ENCODE data around the gene BLZF1.
"Not testable (repeated sequence)": the region's sequence is repeated elsewhere in the genome, so short reads cannot be mapped to it uniquely, and the experiment has no call there.

BLZF1 gene

DNA sequence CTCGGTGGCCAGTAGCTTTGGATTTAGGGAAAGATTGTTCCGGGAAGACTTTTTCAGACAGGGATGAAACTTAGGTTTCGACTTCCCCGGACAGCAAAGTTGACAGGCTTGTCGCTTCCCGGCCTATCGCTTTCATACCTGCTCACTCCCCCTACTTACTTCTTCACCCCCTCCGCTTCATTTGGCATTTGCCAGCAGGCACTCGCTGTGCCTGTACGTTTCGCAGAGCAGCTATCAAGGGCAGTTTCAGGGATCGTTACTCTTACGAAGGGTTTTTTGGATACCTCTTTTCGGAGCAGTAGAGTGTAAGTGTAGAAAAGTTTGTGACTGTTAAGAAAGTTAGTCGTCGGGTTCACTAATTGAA lies 393 bp downstream of the BLZF1 start:
- Histone ChIP-seq H3K4me1 (peaks cover 11 to 41% (median 32%) of the 10 kb centered on the region in 10 experiments), H3K4me2 (peak overlapping the region; percentile 56 to 92 (median 73)), H4K20me1 (no peaks in the 10 kb centered on the region), H3K9me3 (replicated peaks in 1 of 11) (peaks cover 14 to 22% (median 18%) of the 10 kb centered on the region in 11 experiments), H3K36me3 (peaks cover 17 to 53% (median 41%) of the 10 kb centered on the region in 11 experiments; a peak in 21 of 22 replicates), H3K4me3 (peak overlapping the region; percentile 77 to 95 (median 86)), H3K27me3 (no peaks in the 10 kb centered on the region), H3K9ac (peak overlapping the region; percentile 67 to 85 (median 83)), H3K27ac (peak overlapping the region; percentile 76 to 92 (median 87))
- no peak for TF ChIP-seq Cebpa-rat (IDR thresholded peaks at IDR 0.05)

DNA sequence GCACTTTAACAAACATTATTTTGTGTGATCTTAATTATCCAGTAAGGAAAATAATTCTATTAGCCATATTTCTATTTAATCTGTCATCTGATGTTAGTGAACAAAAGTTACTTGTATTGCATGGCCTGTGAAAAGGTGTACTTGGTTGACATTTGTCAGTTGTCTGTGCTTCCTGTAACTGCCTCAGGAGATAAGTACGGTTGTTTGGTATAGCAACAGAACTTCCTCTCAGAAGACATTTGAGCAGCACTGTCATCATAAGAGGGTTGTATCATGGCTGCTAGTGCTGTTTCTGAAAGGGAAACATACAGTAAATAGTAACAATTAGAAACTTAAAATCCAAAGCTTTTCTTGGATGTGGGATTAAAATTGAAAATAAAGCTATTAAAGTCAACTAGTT lies 3.4 kb downstream of the BLZF1 start:
- Histone ChIP-seq H3K27me3 (no peaks in the 10 kb centered on the region), H3K4me1 (peaks cover 10 to 41% (median 29%) of the 10 kb centered on the region in 10 experiments), H3K9me3 (replicated peaks in 1 of 11) (no peaks in the 10 kb centered on the region), H3K4me2 (peak overlapping the region in 5 of 11 experiments; percentile 2 to 25 (median 16); a peak in 4 of 22 replicates), H3K4me3 (no peak overlapping the region), H4K20me1 (no peaks in the 10 kb centered on the region), H3K36me3 (peaks cover 6 to 58% (median 43%) of the 10 kb centered on the region in 11 experiments), H3K27ac (no peak overlapping the region), H3K9ac (no peak overlapping the region)
- TF ChIP-seq Cebpa-rat (IDR thresholded peaks at IDR 0.05): no peak

DNA sequence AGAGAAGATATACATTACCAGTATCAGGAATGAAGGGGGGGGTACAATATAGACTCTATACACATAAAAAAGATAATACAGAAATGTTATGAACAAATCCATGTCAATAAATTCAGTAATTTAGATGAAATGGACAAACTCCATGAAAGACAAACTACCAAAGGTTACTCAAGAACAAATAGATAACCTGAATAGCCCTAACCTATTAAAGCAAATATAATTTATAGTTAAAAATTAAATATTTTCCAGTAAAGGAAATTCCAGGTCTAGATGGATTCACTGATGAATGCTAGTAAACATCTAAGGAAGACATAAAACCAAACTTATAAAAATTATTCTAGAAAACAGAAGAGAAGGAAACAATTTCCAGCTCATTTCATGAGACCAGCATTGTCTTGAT lies 13.2 kb downstream of the BLZF1 start:
- H4K20me1 ChIP-seq: no peaks in the 10 kb centered on the region
- H3K27me3 ChIP-seq: no peaks in the 10 kb centered on the region
- H3K4me3 ChIP-seq: no peak overlapping the region
- no peak for TF ChIP-seq Cebpa-rat (IDR thresholded peaks at IDR 0.05)
- H3K9me3 ChIP-seq (replicated peaks in 1 of 11): no peaks in the 10 kb centered on the region
- H3K36me3 ChIP-seq: peaks cover 73 to 92% (median 87%) of the 10 kb centered on the region in 11 experiments
- H3K27ac ChIP-seq: no peak overlapping the region
- no peak overlapping the region for H3K4me2 ChIP-seq
- 0 out of 20 replicates have a peak, but pooled peaks cover 0 to 8% (median 0%) of the 10 kb centered on the region in 10 experiments for H3K4me1 ChIP-seq
- no peak overlapping the region for H3K9ac ChIP-seq

DNA sequence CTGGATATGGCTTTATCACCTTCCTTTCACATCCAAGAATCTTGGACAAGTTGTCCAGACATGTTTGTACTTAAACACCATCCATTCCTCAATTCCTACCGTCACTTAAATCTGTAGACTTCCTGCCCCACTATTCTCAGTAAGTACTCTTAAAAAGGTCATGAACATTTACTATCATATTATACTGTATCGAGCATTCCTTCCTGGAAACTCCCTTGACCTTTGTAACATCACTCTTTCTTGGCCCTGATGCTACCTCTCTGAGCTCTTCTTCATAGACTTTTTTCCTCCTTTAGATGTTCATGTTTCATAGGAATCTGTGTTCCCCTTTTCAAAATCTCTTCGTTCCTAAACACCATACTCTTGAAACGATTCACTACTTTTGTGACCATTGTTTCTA lies 15.5 kb downstream of the BLZF1 start:
- no peaks in the 10 kb centered on the region for H3K9me3 ChIP-seq (replicated peaks in 1 of 11)
- no peaks in the 10 kb centered on the region for H4K20me1 ChIP-seq
- no peak overlapping the region for H3K9ac ChIP-seq
- H3K4me3 ChIP-seq: no peak overlapping the region
- no peak for TF ChIP-seq Cebpa-rat (IDR thresholded peaks at IDR 0.05)
- H3K27me3 ChIP-seq: no peaks in the 10 kb centered on the region
- H3K4me2 ChIP-seq: no peak overlapping the region
- no peaks in the 10 kb centered on the region for H3K4me1 ChIP-seq
- H3K36me3 ChIP-seq: peaks cover 71 to 92% (median 86%) of the 10 kb centered on the region in 11 experiments
- H3K27ac ChIP-seq: no peak overlapping the region

DNA sequence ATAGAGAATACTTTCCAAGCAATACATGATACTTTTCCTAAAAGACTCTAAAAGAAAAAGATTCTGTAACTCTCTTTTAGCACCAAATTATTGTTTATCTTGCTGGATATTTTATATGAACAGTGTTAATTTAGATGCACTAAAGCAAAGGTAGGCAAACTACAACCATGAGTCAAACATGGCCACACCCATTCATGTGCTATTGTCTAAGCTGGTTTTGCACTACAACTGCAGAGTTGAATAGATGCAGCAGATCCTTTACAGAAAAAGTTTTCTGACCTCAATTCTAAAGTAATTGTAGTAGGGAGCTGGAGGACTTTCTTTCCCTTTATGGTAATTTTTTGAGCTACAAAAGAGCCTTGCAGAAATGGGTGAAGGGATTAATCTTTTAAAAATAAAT lies 19.4 kb downstream of the BLZF1 start:
- peaks cover 80 to 100% (median 92%) of the 10 kb centered on the region in 11 experiments for H3K36me3 ChIP-seq
- no peak overlapping the region for H3K9ac ChIP-seq
- H3K4me2 ChIP-seq: no peak overlapping the region
- 0 out of 22 replicates have a peak, but pooled peaks cover 0 to 7% (median 0%) of the 10 kb centered on the region in 11 experiments for H3K9me3 ChIP-seq (replicated peaks in 1 of 11)
- H3K27me3 ChIP-seq: no peaks in the 10 kb centered on the region
- TF ChIP-seq Cebpa-rat (IDR thresholded peaks at IDR 0.05): no peak
- H3K4me1 ChIP-seq: peaks cover 0 to 8% (median 0%) of the 10 kb centered on the region in 10 experiments; a peak in 4 of 20 replicates
- H4K20me1 ChIP-seq: no peaks in the 10 kb centered on the region
- no peak overlapping the region for H3K4me3 ChIP-seq
- H3K27ac ChIP-seq: no peak overlapping the region

DNA sequence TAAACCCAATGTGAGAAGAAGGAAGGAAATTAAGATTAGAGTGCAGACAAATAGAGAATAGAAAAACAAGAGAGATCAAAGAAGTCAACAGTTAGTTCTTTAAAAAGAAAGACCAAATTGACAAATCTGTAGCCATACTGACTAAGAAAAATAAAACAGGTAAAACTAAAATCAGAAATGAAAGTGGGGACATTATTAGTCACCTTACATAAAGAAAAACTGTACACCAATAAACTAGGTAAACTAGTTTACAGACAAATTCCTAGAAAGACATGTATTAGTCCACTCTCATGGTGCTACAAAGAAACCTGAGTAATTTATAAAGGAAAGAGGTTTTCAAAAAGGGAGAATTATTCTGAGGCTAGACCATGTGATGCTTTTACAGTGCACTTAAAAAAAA lies 22.3 kb downstream of the BLZF1 start:
- H3K4me3 ChIP-seq: no peak overlapping the region
- H3K27me3 ChIP-seq: no peaks in the 10 kb centered on the region
- H3K4me2 ChIP-seq: no peak overlapping the region
- TF ChIP-seq Cebpa-rat (IDR thresholded peaks at IDR 0.05): no peak
- H3K36me3 ChIP-seq: peaks cover 63 to 98% (median 83%) of the 10 kb centered on the region in 11 experiments
- no peaks in the 10 kb centered on the region for H4K20me1 ChIP-seq
- H3K9ac ChIP-seq: no peak overlapping the region
- 0 out of 22 replicates have a peak, but pooled peaks cover 0 to 7% (median 0%) of the 10 kb centered on the region in 11 experiments for H3K9me3 ChIP-seq (replicated peaks in 1 of 11)
- H3K27ac ChIP-seq: no peak overlapping the region
- H3K4me1 ChIP-seq: peaks cover 0 to 11% (median 0%) of the 10 kb centered on the region in 10 experiments; a peak in 4 of 20 replicates

DNA sequence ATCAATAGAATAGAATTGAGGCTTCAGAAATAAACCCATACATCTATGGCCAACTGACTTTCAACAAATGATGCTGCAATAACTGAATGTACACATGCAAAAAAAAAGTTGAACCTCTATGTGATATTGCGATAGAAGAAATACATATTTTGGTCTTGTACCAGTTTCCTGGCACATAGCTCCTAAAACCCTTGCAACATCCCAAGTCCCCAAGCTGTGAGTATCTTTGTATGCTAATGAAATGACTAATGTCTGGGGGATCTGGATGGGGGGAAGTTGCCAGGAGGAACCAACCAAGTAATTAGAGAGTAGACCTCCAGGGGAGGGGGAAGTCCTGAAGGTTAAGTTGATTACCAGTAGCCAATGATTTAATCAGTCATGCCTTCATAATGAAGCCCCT lies 24.4 kb downstream of the BLZF1 start:
- TF ChIP-seq Cebpa-rat (IDR thresholded peaks at IDR 0.05): no peak
- Histone ChIP-seq H3K4me2 (peak overlapping the region in 2 of 11 experiments; percentile 5 to 31; a peak in 2 of 22 replicates), H3K27me3 (no peaks in the 10 kb centered on the region), H3K4me3 (no peak overlapping the region), H3K27ac (peak overlapping the region in 2 of 11 experiments; percentile 35 to 42; a peak in 3 of 22 replicates), H3K36me3 (peaks cover 52 to 92% (median 65%) of the 10 kb centered on the region in 11 experiments), H3K9me3 (replicated peaks in 1 of 11) (0 out of 22 replicates have a peak, but pooled peaks cover 0 to 7% (median 0%) of the 10 kb centered on the region in 11 experiments), H3K9ac (no peak overlapping the region), H3K4me1 (peaks cover 0 to 11% (median 0%) of the 10 kb centered on the region in 10 experiments; a peak in 4 of 20 replicates), H4K20me1 (no peaks in the 10 kb centered on the region)

DNA sequence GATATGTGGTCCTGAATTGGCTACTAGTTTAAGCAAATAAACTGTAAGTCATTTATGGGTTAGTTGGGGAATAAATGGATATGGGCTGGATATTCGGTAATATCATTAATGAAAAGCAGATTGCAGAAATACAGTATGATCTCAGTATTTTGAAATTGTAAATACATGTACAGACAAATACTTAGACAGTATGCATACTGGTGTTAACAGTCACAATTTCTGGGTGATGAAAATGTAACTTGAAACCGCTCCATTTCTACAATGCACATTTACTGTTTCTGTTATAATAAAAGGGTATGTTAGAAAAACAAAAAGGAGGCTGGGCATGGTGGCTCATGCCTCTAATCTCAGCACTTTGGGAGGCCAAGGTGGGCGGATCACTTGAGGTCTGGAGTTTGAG lies 28.0 kb downstream of the BLZF1 start:
- Histone ChIP-seq H3K27ac (no peak overlapping the region), H3K27me3 (no peaks in the 10 kb centered on the region), H3K4me3 (no peak overlapping the region), H3K4me1 (peaks cover 0 to 11% (median 0%) of the 10 kb centered on the region in 10 experiments; a peak in 4 of 20 replicates), H3K9me3 (replicated peaks in 1 of 11) (peaks cover 0 to 11% (median 4%) of the 10 kb centered on the region in 11 experiments; a peak in 6 of 22 replicates), H3K36me3 (peaks cover 20 to 73% (median 40%) of the 10 kb centered on the region in 11 experiments), H3K4me2 (no peak overlapping the region), H3K9ac (no peak overlapping the region), H4K20me1 (no peaks in the 10 kb centered on the region)
- TF ChIP-seq Cebpa-rat (IDR thresholded peaks at IDR 0.05): no peak

DNA sequence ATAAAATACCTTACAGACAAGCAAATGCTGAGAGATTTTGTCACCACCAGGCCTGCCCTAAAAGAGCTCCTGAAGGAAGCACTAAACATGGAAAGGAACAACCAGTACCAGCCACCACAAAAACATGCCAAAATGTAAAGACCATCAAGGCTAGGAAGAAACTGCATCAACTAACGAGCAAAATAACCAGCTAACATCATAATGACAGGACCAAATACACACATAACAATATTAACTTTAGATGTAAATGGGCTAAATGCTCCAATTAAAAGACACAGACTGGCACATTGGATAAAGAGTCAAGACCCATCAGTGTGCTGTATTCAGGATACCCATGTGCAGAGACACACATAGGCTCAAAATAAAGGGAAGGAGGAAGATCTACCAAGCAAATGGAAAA lies 34.6 kb downstream of the BLZF1 start:
- H3K4me3 ChIP-seq, H3K9ac ChIP-seq, H3K27ac ChIP-seq, H4K20me1 ChIP-seq, H3K27me3 ChIP-seq, H3K4me2 ChIP-seq, H3K4me1 ChIP-seq: not testable (repeated sequence)
- Histone ChIP-seq H3K36me3 (peaks cover 0 to 14% (median 0%) of the 10 kb centered on the region in 11 experiments; a peak in 4 of 22 replicates), H3K9me3 (replicated peaks in 1 of 11) (peaks cover 0 to 51% (median 6%) of the 10 kb centered on the region in 11 experiments; a peak in 11 of 22 replicates)

DNA sequence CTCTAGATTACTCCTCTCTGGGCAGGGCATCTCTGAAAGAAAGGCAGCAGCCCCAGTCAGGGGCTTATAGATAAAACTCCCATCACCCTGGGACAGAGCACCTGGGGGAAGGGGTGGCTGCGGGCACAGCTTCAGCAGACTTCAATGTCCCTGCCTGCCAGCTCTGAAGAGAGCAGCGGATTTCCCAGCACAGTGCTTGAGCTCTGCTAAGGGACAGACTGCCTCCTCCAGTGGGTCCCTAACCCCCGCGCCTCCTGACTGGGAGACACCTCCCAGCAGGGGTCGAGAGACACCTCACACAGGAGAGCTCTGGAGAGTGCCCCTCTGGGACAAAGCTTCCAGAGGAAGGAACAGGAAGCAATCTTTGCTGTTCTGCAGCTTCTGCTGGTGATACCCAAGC lies 40.3 kb downstream of the BLZF1 start:
- not testable (repeated sequence) for H3K4me3 ChIP-seq, H3K4me1 ChIP-seq, H3K27ac ChIP-seq, H3K27me3 ChIP-seq, H3K36me3 ChIP-seq, H3K9ac ChIP-seq, H4K20me1 ChIP-seq, H3K4me2 ChIP-seq
- peaks cover 0 to 45% (median 7%) of the 10 kb centered on the region in 11 experiments; a peak in 9 of 22 replicates for H3K9me3 ChIP-seq (replicated peaks in 1 of 11)

All from BLaER1 treated with 17β-estradiol and CSF1 and Interleukin-3, amounts not matched to agents 10 nM and 100 nM (cell line).